OCI-LY1 (cell line): Measurements from ENCODE around the gene SEMA4F.

Experiments
- H2AFZ ChIP-seq: fragments of 200-600 bp; sonication (generic), shearing (Covaris generic); 2 replicates; pipeline ENCODE4 v1.6.0; 2014; ENCODE audit warnings: antibody characterized with exemption, mild to moderate bottlenecking, low read length
- H3F3A ChIP-seq: fragments of 200-600 bp; sonication (generic), shearing (Covaris generic); 2 replicates; pipeline ENCODE4 v1.6.0; 2014; ENCODE audit warnings: mild to moderate bottlenecking, antibody characterized with exemption, low read length, moderate library complexity; ENCODE audit not compliant: insufficient read depth
- H3K27ac ChIP-seq: fragments of 200-600 bp; sonication (generic); 2 replicates; pipeline ENCODE4 v1.5.1; 2014; ENCODE audit warnings: low read length, mixed run types, mild to moderate bottlenecking, low read depth; ENCODE audit not compliant: poor library complexity, severe bottlenecking
- H3K27me3 ChIP-seq: fragments of 200-600 bp; sonication (generic); 2 replicates; pipeline ENCODE4 v1.6.0; 2014; ENCODE audit warnings: antibody characterized with exemption, mild to moderate bottlenecking, low read length, moderate library complexity; ENCODE audit not compliant: insufficient read depth
- H3K36me3 ChIP-seq: fragments of 200-600 bp; sonication (generic); 2 replicates; pipeline ENCODE4 v1.6.1; 2014; ENCODE audit warnings: mild to moderate bottlenecking, antibody characterized with exemption, low read length, moderate library complexity, mixed read lengths; ENCODE audit not compliant: insufficient read depth
- H3K4me1 ChIP-seq: fragments of 200-600 bp; sonication (generic); 2 replicates; pipeline ENCODE4 v1.5.1; 2014; ENCODE audit warnings: mild to moderate bottlenecking, low read length, moderate library complexity; ENCODE audit not compliant: insufficient read depth, severe bottlenecking
- H3K4me2 ChIP-seq: fragments of 200-600 bp; sonication (generic), shearing (Covaris generic); 2 replicates; pipeline ENCODE4 v1.6.1; 2014; ENCODE audit warnings: low read length
- H3K4me3 ChIP-seq: fragments of 200-600 bp; sonication (generic); 2 replicates; pipeline ENCODE4 v1.5.1; 2014; ENCODE audit warnings: low read length, low read depth, mild to moderate bottlenecking, mixed read lengths; ENCODE audit not compliant: poor library complexity, severe bottlenecking
- H3K79me2 ChIP-seq: fragments of 200-600 bp; shearing (Covaris generic); 2 replicates; pipeline ENCODE4 v1.6.1; 2016; ENCODE audit warnings: mixed run types, low read length, mixed read lengths; ENCODE audit not compliant: insufficient read depth
- H3K9ac ChIP-seq: fragments of 200-600 bp; sonication (generic), shearing (Covaris generic); 2 replicates; pipeline ENCODE4 v1.6.1; 2014; ENCODE audit warnings: mild to moderate bottlenecking, low read length, mixed read lengths
- H3K9me2 ChIP-seq: fragments of 200-600 bp; sonication (generic), shearing (Covaris generic); 2 replicates; pipeline ENCODE4 v1.6.1; 2014; ENCODE audit warnings: low read depth, mild to moderate bottlenecking, low read length, mixed read lengths
- H3K9me3 ChIP-seq: fragments of 200-600 bp; shearing (Covaris generic); 2 replicates; pipeline ENCODE4 v1.6.1; 2014; ENCODE audit warnings: low read length, mixed read lengths
- H4K20me1 ChIP-seq: fragments of 200-600 bp; sonication (generic), shearing (Covaris generic); 2 replicates; pipeline ENCODE4 v1.6.0; 2016; ENCODE audit warnings: mild to moderate bottlenecking, low read length; ENCODE audit not compliant: insufficient read depth
- CTCF ChIP-seq: fragments of 200-600 bp; sonication (generic), shearing (Covaris generic); IDR thresholded peaks from 2 replicates; pipeline ENCODE4 v1.5.1; 2017; ENCODE audit warnings: mild to moderate bottlenecking, antibody characterized with exemption, low read length, moderate library complexity, mixed read lengths
- EZH2 ChIP-seq: fragments of 200-600 bp; sonication (generic), shearing (Covaris generic); IDR thresholded peaks from 2 replicates; pipeline ENCODE4 v1.8.0; 2017; ENCODE audit warnings: borderline replicate concordance, mixed run types, mild to moderate bottlenecking, antibody characterized with exemption, low read length, moderate library complexity, mixed read lengths

The SEMA4F gene

GRCh38 chr2:74653589-74653984, 460 bp upstream of the SEMA4F start:
- H4K20me1 ChIP-seq = no peaks in the 10 kb centered on the region
- no peaks in the 10 kb centered on the region for H3F3A ChIP-seq
- H3K9ac ChIP-seq = peak overlapping the region; percentile 21; the same call in 1 of the 2 replicates
- peak overlapping the region; percentile 80 for H3K4me2 ChIP-seq
- no peaks in the 10 kb centered on the region for H3K27me3 ChIP-seq
- no peaks in the 10 kb centered on the region for H3K9me2 ChIP-seq
- TF ChIP-seq EZH2 = no peak
- TF ChIP-seq CTCF = no peak
- no peaks in the 10 kb centered on the region for H3K9me3 ChIP-seq
- H3K79me2 ChIP-seq = no peaks in the 10 kb centered on the region
- H3K27ac ChIP-seq = no peak overlapping the region
- H3K4me3 ChIP-seq = peak overlapping the region; percentile 70
- no peaks in the 10 kb centered on the region for H3K36me3 ChIP-seq
- H3K4me1 ChIP-seq = peaks cover 13% of the 10 kb centered on the region
- H2AFZ ChIP-seq = peak overlapping the region; percentile 2; the same call in 1 of the 2 replicates

- Histone ChIP-seq H3F3A (no peaks in the 10 kb centered on the region), H3K27ac (no peak overlapping the region), H3K4me1 (peaks cover 13% of the 10 kb centered on the region), H3K27me3 (no peaks in the 10 kb centered on the region), H3K9me2 (no peaks in the 10 kb centered on the region), H3K9ac (no peak overlapping the region), H3K4me3 (no peak overlapping the region), H3K9me3 (no peaks in the 10 kb centered on the region), H3K4me2 (no peak overlapping the region), H3K79me2 (no peaks in the 10 kb centered on the region), H4K20me1 (no peaks in the 10 kb centered on the region), H2AFZ (no peak overlapping the region), H3K36me3 (no peaks in the 10 kb centered on the region)
- no peak for TF ChIP-seq CTCF
- TF ChIP-seq EZH2 = no peak
These were observed 1.5 kb downstream of the SEMA4F start for GRCh38 chr2:74655579-74655978.

DNA sequence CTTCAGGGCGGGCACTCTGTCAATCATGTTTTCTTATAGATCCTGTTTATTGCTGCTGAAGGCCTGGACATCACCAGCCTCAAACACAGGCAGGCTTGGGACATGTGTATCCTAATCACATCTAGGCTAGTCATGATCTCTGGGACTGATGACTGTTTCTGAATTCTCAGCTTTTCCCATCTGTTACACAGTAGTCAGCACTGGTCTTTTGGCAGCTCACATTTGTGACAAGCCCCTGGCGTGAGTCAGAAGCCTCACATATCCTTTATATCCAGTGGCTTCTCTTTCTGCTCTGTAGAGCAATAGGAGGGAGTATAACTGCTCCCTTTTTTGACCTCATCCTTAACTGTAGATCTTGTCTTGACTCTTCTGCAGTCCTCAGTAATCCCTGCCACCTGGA, 4.5 kb downstream of the SEMA4F start:
- Histone ChIP-seq H3K4me3 (no peak overlapping the region), H4K20me1 (no peaks in the 10 kb centered on the region), H3K9ac (no peak overlapping the region), H3K27ac (no peak overlapping the region), H3K79me2 (no peaks in the 10 kb centered on the region), H3K36me3 (no peaks in the 10 kb centered on the region), H2AFZ (no peak overlapping the region), H3K4me1 (peaks cover 11% of the 10 kb centered on the region), H3F3A (no peaks in the 10 kb centered on the region), H3K27me3 (no peaks in the 10 kb centered on the region), H3K9me2 (no peaks in the 10 kb centered on the region), H3K4me2 (no peak overlapping the region), H3K9me3 (no peaks in the 10 kb centered on the region)
- TF ChIP-seq CTCF (no peak), EZH2 (no peak)
